NT2/D1 (cell line): ENCODE data around the gene ADM2.

Source experiments
- YY1 ChIP-seq: IDR thresholded peaks from 2 replicates; pipeline ENCODE4 v1.6.1; 2011; ENCODE audit not compliant: insufficient read length, insufficient read depth
- ZNF274 ChIP-seq: IDR thresholded peaks from 2 replicates; pipeline ENCODE4 v1.6.1; 2011; ENCODE audit warnings: mild to moderate bottlenecking, low read depth, low read length

DNA sequence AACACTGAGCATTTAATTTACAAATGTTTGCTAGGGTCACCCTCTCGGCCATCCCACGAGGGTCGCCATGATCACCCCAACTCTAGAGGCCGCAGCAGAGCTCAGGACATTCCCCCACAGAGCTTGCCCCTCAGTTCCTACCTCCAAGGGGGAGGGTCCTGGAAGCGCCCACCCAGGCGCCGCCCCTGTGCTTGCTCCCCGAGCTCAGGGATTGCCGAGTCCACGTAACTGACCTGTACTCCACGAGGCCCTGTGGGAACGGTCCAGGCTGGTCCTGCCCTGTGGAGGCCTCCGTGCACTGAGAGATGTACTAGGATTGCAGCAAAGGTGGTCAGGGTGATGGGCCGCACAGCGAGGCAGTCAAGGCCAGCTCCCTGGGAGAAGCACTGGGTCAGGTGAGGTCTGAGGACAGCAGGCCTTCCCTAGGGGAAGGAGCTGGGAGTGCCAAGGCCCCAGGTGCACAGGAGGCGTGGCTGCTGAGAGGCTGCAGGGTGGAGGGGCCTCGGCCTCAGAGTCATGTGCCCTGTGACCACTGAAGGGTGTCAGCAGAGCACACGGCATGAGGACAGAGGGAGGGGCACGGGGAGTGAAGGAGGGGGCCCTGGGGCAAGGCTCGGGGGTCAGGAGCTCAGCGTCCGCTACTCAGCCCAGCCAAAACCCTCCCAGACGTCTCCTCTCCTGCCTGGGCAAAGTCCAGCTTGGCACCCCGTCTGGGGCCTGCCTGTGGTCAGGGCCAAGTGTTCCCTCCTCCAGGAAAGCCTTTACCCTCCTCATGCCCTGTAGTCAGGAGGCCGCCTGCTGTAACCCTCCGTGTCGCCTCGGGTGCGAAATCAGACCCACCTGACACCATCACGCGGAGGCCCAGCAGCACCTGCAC is 2.9 kb downstream of the ADM2 start:
- TF ChIP-seq ZNF274 (no peak), YY1 (no peak)
